Measurements from ENCODE around the gene CD2AP.

CD2AP gene

DNA sequence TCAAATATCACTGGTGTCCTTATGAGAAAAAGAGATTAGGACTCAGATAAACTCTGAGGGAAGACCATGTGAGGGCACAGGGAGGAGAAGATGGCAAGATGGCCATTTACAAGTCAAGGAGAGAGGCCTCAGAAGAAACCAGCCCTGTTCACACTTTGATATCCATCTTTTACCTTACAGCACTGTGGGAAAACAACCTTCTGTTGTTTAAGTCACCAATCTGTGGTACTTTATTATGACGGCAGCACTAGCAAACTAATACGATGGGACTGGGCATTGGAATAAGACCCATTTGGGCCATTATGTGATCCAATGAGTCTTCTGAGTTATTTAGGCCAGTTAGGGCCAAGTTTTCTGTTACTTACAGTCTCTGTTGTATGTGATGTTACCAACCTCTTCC, 26.4 kb upstream of the CD2AP start:
- H3K4me3 ChIP-seq (ENCODE audit: low read depth, low read length): no peak overlapping the region
- DNase-seq (ENCODE audit: low read depth): no peak
- TF ChIP-seq CTCF (conservative IDR thresholded peaks at IDR 0.05; ENCODE audit: low read depth, low read length): no peak

- DNase-seq (ENCODE audit: low read depth): no peak
- TF ChIP-seq CTCF (conservative IDR thresholded peaks at IDR 0.05; ENCODE audit: low read depth, low read length): no peak
- no peak overlapping the region for H3K4me3 ChIP-seq (ENCODE audit: low read depth, low read length)
Observed at GRCh38 chr6:47452899-47453298, 24.7 kb upstream of the CD2AP start.

DNA sequence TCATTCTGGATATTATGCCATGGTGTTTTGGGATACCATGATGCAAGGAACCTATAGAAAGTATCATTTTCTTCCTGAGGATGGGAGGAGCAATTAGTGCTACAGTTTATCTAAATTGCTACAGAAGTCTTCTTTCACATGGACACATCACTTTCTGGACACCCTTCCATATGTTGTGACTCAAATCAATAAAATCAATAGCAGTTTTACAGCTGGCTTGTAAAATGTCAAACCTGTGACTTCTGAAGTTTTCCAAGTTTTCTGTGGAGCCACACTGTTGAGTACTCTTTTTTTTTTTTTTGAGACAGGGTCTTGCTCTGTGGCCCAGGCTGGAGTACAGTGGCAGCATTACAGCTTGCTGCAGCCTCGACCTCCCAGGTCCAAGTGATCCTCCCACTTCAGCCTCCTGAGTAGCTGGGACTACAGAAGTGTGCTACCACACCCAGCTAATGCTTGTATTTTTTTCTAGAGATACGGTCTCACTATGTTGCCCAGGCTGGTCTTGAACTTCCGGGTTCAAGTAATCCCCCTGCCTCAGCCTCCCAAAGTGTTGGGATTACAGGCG, 24.1 kb upstream of the CD2AP start:
- no peak for TF ChIP-seq CTCF (conservative IDR thresholded peaks at IDR 0.05; ENCODE audit: low read depth, low read length)
- DNase-seq (ENCODE audit: low read depth): no peak
- H3K4me3 ChIP-seq (ENCODE audit: low read depth, low read length): no peak overlapping the region

DNA sequence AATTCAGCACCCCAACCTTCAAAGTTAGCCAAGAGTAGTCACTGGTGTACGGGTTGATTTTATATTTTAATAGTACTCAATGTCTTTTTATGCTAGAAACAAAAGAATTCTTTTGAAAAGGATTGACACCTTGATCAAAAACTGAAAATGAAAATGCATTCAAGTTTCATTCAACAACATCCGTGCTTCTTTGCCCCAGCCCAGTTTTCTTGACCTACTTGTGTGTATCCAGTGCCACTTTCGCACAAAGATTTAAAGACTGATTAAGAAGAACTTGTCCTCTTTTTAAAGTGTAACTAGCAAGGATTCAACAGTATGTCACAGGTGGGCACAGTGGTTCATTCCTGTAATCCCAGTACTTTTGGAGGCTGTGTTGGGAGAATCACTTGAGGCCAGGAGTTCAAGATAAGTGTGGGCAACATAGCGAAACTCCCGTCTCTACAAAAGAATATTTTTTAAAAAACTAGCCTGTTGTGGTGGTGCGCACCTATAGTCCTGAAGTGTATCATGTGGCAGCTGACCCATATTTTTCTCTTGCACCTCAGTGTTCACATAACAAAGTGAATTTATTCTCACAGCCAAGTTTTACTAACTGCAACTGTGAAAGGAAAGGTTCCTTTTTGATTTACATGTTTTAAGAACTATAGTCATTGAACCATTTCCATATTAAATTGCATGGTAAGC, 22.7 kb upstream of the CD2AP start:
- H3K4me3 ChIP-seq (ENCODE audit: low read depth, low read length): no peak overlapping the region
- no peak for TF ChIP-seq CTCF (conservative IDR thresholded peaks at IDR 0.05; ENCODE audit: low read depth, low read length)
- DNase-seq (ENCODE audit: low read depth): no peak

GRCh38 chr6:47455533-47456209, 21.9 kb upstream of the CD2AP start:
- no peak for TF ChIP-seq CTCF (conservative IDR thresholded peaks at IDR 0.05; ENCODE audit: low read depth, low read length)
- no peak for DNase-seq (ENCODE audit: low read depth)
- no peak overlapping the region for H3K4me3 ChIP-seq (ENCODE audit: low read depth, low read length)

DNA sequence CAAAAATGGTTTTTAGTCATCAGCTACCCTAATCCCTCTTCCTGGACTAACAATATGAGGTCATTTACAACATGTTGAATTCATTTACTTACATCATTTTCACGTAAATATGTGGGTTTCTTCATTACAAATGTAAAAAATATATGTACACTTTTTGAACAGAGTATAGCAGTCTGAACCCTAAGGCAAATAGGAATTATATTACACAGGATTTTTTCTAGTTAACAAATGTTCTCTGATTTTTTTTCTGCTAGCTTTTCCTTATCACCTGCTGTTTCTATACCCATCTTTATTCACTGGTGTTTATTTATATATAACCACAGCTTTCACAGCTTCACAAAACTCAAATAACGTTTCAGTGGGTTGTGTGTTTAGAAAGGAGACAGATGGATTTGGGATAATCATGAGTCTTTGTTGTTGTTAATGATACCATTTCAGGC, 21.0 kb upstream of the CD2AP start:
- no peak overlapping the region for H3K4me3 ChIP-seq (ENCODE audit: low read depth, low read length)
- no peak for TF ChIP-seq CTCF (conservative IDR thresholded peaks at IDR 0.05; ENCODE audit: low read depth, low read length)

More for the DNA sequence above, 21.0 kb upstream of the CD2AP start:
- no peak for DNase-seq (ENCODE audit: low read depth)
